Activated CD8-positive, alpha-beta T cell treated with anti-CD3 and anti-CD28 coated beads for 36 hours (primary cell): ENCODE results near the gene IRX3. TPM values are rescaled to one million over a fixed set of nuclear protein-coding genes. Genes with fewer than 3 reads are reported as not detected.

Experiments
- ATAC-seq: fragments of 200-7000 bp; cut with Tn5 transposase; one replicate; pipeline ENCODE4 v1.10.0; 2021; ENCODE audit warnings: mild to moderate bottlenecking, moderate library complexity
- CTCF ChIA-PET: fragments of 350-600 bp; sonication (Branson Sonifier 250); formaldehyde crosslinking; loops from one replicate; lab custom pipeline; 2021; ENCODE audit warnings: antibody characterized with exemption; lab: Charles Lee
- POLR2A ChIA-PET: fragments of 350-600 bp; sonication (Branson Sonifier 250); formaldehyde crosslinking; loops from one replicate; lab custom pipeline; 2021; ENCODE audit warnings: antibody characterized with exemption; lab: Charles Lee
- DNase-seq: peaks from one replicate; pipeline ENCODE4 v3.0.0-alpha.2; 2020
- H3K27ac Mint-ChIP-seq: one replicate; pipeline ENCODE4 v1.8.0; 2021; ENCODE audit warnings: mild to moderate bottlenecking, mixed read lengths
- H3K27me3 Mint-ChIP-seq: one replicate; pipeline ENCODE4 v1.8.0; 2021; ENCODE audit warnings: mixed read lengths
- H3K36me3 Mint-ChIP-seq: one replicate; pipeline ENCODE4 v1.8.0; 2021; ENCODE audit warnings: low read depth, mixed read lengths
- H3K4me1 Mint-ChIP-seq: one replicate; pipeline ENCODE4 v1.8.0; 2021; ENCODE audit warnings: low read depth, mixed read lengths
- H3K4me3 Mint-ChIP-seq: one replicate; pipeline ENCODE4 v1.8.0; 2021; ENCODE audit warnings: mild to moderate bottlenecking, moderate library complexity, mixed read lengths
- H3K9me3 Mint-ChIP-seq: one replicate; pipeline ENCODE4 v1.8.0; 2021; ENCODE audit warnings: mixed read lengths
- CTCF ChIP-seq: fragments of 200-600 bp; IDR thresholded peaks from one replicate; pipeline ENCODE4 v1.8.0; 2022; ENCODE audit warnings: antibody characterized with exemption, mild to moderate bottlenecking
- intact Hi-C: fragments of 100-400 bp; cut with micrococcal nuclease; formaldehyde crosslinking; loops from one replicate; pipeline ENCODE4 v1.10.0; 2022
- total RNA-seq, 2 experiments: library from RNA; stranded (reverse); gene quantifications; one replicate each; pipeline ENCODE4 v1.2.3, GENCODE V29; 2021

IRX3 gene
- total RNA-seq, 2 experiments from 2014 or later, result not detected

DNA sequence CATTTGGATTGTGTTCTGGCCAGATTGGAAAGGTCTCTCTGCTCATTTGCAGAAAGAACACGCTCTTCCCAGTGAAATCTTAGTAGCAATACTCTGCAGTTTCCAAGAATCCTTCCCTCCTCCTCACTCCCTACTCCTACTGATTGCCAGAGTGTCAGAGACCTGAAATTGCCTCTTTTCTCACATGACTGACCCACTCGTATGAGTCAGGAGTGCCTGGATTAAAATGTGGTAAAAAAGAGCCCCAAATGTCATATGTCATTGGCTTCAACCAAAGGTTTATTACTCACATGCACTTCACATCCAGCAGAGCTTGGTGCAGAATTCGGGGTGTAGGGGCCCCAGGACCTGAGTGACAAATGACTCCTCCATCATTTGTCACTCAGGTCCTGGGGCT is 39.7 kb upstream of the IRX3 start:
- H3K36me3 Mint-ChIP-seq, result no peaks in the 10 kb centered on the region
- ATAC-seq, result no peak
- no peak for DNase-seq
- H3K9me3 Mint-ChIP-seq, result no peaks in the 10 kb centered on the region
- ChIA-PET POLR2A (no interaction called here), CTCF (no interaction called here)
- TF ChIP-seq CTCF, result no peak
- H3K27ac Mint-ChIP-seq, result no peak overlapping the region
- no peak overlapping the region for H3K4me3 Mint-ChIP-seq
- H3K27me3 Mint-ChIP-seq, result peaks cover 3% of the 10 kb centered on the region
- H3K4me1 Mint-ChIP-seq, result no peaks in the 10 kb centered on the region
- intact Hi-C loops, result no loop called here

GRCh38 chr16:54325616-54326265 is 39.2 kb upstream of the IRX3 start:
- Mint-ChIP-seq H3K9me3 (no peaks in the 10 kb centered on the region), H3K4me1 (no peaks in the 10 kb centered on the region), H3K4me3 (no peak overlapping the region), H3K27me3 (peaks cover 3% of the 10 kb centered on the region), H3K36me3 (no peaks in the 10 kb centered on the region), H3K27ac (no peak overlapping the region)
- DNase-seq (no peak), ATAC-seq (no peak)
- no peak for TF ChIP-seq CTCF
- ChIA-PET POLR2A (no interaction called here), CTCF (no interaction called here)
- intact Hi-C loops, result no loop called here

GRCh38 chr16:54324716-54325115 is 38.1 kb upstream of the IRX3 start:
- H3K27ac Mint-ChIP-seq, result no peak overlapping the region
- ChIA-PET CTCF (no interaction called here), POLR2A (no interaction called here)
- no peaks in the 10 kb centered on the region for H3K9me3 Mint-ChIP-seq
- ATAC-seq (no peak), DNase-seq (no peak)
- TF ChIP-seq CTCF, result no peak
- intact Hi-C loops, result no loop called here
- H3K4me1 Mint-ChIP-seq, result no peaks in the 10 kb centered on the region
- H3K27me3 Mint-ChIP-seq, result no peaks in the 10 kb centered on the region
- H3K36me3 Mint-ChIP-seq, result no peaks in the 10 kb centered on the region
- no peak overlapping the region for H3K4me3 Mint-ChIP-seq

DNA sequence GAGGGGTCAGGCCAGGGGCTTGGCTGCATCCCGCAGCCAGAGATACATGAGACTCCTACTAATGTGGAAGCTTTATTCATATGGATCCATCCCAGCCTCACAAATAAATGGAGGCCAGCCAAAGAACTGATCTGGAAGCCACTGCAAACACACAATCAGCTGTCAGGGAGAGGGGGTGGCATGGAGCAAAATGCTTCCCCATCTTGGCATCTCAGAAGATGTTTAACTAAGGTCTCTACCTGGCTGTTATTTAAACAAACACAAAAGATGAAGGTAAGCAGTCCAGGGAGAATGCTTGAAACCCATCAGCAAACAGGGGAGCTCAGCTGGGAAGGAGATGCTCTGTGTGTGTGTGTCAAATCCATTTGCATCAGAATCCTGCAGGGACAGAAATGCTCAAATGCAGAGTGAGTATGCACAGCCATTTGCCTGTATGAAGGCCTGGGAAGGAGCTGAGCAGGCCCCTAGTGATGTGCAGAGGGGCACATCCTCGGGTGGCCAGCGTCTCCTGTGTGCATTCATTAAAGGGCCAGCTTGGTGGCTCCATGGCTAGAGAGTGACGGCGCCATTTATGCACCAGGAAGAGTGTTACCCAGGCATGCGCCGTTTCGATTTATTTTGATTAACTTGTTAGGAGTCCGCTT is 34.2 kb upstream of the IRX3 start:
- Mint-ChIP-seq H3K4me1 (no peaks in the 10 kb centered on the region), H3K36me3 (no peaks in the 10 kb centered on the region), H3K4me3 (no peak overlapping the region), H3K27ac (no peak overlapping the region), H3K27me3 (no peaks in the 10 kb centered on the region), H3K9me3 (no peaks in the 10 kb centered on the region)
- ATAC-seq (no peak), DNase-seq (no peak)
- POLR2A ChIA-PET, result no interaction called here
- TF ChIP-seq CTCF, result no peak
- CTCF ChIA-PET, result no interaction called here
- intact Hi-C loops, result no loop called here

- intact Hi-C loops, result no loop called here
- Mint-ChIP-seq H3K9me3 (no peaks in the 10 kb centered on the region), H3K4me3 (no peak overlapping the region), H3K36me3 (no peaks in the 10 kb centered on the region), H3K27me3 (no peaks in the 10 kb centered on the region), H3K4me1 (no peaks in the 10 kb centered on the region), H3K27ac (no peak overlapping the region)
- no peak for TF ChIP-seq CTCF
- POLR2A ChIA-PET, result no interaction called here
- DNase-seq (no peak), ATAC-seq (no peak)
- CTCF ChIA-PET, result no interaction called here
These were observed 32.4 kb upstream of the IRX3 start for GRCh38 chr16:54318941-54319340.
